ENCODE data around the gene SH3BP2.

SH3BP2 gene

DNA sequence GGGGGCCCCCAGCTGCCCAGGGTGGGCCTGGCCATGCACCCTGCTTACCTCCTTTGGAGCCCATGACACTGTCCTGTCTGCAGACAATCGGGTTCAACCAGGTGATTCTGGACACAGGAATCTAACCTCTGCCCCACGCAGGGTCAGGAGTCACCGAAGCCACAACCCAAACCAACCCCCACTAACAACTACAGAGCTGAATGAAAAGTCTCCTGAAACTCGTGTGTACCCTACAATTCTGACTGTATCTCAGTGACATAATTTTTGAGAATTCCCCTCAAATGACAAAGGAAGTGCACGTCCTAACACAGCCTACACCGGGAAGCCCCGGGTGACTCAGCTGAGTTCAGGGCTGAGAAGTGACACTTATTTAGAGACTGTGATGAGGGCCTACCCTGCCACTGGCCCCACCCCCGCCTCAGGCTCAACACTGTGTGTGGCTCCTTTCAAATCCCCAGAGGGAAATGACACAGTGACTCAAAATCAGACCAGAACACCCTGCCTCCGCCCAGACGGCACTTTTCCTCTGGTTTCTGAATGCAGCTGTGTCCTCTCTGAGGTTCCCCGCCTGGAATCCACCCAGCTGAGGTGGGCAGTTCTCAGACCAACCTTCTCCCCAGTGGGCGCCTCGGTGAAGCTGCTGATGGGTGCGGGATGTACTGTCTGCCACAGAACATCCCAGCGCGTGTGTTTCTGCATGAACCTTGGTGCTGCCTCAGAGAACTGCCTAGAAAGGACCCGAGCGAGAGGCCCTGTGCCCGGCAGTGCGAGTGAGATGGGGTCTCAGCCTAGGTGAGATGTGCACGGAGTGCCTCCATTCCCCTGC is 46.7 kb upstream of the SH3BP2 start:
- Histone ChIP-seq H3K4me1 (ENCODE audit: insufficient read depth, poor library complexity, severe bottlenecking) (peaks cover 21% of the 10 kb centered on the region), H3K27me3 (ENCODE audit: insufficient read depth, poor library complexity, severe bottlenecking) (no peaks in the 10 kb centered on the region), H3K9me3 (ENCODE audit: severe bottlenecking) (no peaks in the 10 kb centered on the region), H3K27ac (ENCODE audit: poor library complexity, severe bottlenecking) (peak overlapping the region; percentile 46), H3K4me3 (ENCODE audit: severe bottlenecking) (no peak overlapping the region), H3K36me3 (ENCODE audit: low read depth) (peaks cover 36% of the 10 kb centered on the region)
- TF ChIP-seq, protein P1, sequence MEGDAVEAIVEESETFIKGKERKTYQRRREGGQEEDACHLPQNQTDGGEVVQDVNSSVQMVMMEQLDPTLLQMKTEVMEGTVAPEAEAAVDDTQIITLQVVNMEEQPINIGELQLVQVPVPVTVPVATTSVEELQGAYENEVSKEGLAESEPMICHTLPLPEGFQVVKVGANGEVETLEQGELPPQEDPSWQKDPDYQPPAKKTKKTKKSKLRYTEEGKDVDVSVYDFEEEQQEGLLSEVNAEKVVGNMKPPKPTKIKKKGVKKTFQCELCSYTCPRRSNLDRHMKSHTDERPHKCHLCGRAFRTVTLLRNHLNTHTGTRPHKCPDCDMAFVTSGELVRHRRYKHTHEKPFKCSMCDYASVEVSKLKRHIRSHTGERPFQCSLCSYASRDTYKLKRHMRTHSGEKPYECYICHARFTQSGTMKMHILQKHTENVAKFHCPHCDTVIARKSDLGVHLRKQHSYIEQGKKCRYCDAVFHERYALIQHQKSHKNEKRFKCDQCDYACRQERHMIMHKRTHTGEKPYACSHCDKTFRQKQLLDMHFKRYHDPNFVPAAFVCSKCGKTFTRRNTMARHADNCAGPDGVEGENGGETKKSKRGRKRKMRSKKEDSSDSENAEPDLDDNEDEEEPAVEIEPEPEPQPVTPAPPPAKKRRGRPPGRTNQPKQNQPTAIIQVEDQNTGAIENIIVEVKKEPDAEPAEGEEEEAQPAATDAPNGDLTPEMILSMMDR (IDR thresholded peaks at IDR 0.05; ENCODE audit: poor library complexity, severe bottlenecking), result no peak
- peak; percentile 68 for ATAC-seq (ENCODE audit: low read depth)
- DNase-seq (ENCODE audit: low spot score), result no peak

GRCh38 chr4:2746891-2747695 is 45.8 kb upstream of the SH3BP2 start:
- H3K4me3 ChIP-seq (ENCODE audit: severe bottlenecking), result no peak overlapping the region
- H3K27me3 ChIP-seq (ENCODE audit: insufficient read depth, poor library complexity, severe bottlenecking), result no peaks in the 10 kb centered on the region
- TF ChIP-seq, protein P1 (IDR thresholded peaks at IDR 0.05; ENCODE audit: poor library complexity, severe bottlenecking), result no peak
- ATAC-seq (ENCODE audit: low read depth), result 0 out of 3 replicates have a peak, but pooled peaks have one; percentile 5
- H3K4me1 ChIP-seq (ENCODE audit: insufficient read depth, poor library complexity, severe bottlenecking), result peaks cover 14% of the 10 kb centered on the region
- H3K36me3 ChIP-seq (ENCODE audit: low read depth), result peaks cover 36% of the 10 kb centered on the region
- no peaks in the 10 kb centered on the region for H3K9me3 ChIP-seq (ENCODE audit: severe bottlenecking)
- DNase-seq (ENCODE audit: low spot score), result no peak
- peak overlapping the region; percentile 46 for H3K27ac ChIP-seq (ENCODE audit: poor library complexity, severe bottlenecking)

GRCh38 chr4:2750719-2751605 is 41.9 kb upstream of the SH3BP2 start:
- TF ChIP-seq, protein P1 (IDR thresholded peaks at IDR 0.05; ENCODE audit: poor library complexity, severe bottlenecking), result no peak
- Histone ChIP-seq H3K36me3 (ENCODE audit: low read depth) (peaks cover 15% of the 10 kb centered on the region), H3K27ac (ENCODE audit: poor library complexity, severe bottlenecking) (no peak overlapping the region), H3K4me1 (ENCODE audit: insufficient read depth, poor library complexity, severe bottlenecking) (peaks cover 11% of the 10 kb centered on the region), H3K9me3 (ENCODE audit: severe bottlenecking) (no peaks in the 10 kb centered on the region), H3K4me3 (ENCODE audit: severe bottlenecking) (no peak overlapping the region), H3K27me3 (ENCODE audit: insufficient read depth, poor library complexity, severe bottlenecking) (no peaks in the 10 kb centered on the region)
- ATAC-seq (ENCODE audit: low read depth) (no peak), DNase-seq (ENCODE audit: low spot score) (no peak)

- Histone ChIP-seq H3K9me3 (ENCODE audit: severe bottlenecking) (no peaks in the 10 kb centered on the region), H3K4me1 (ENCODE audit: insufficient read depth, poor library complexity, severe bottlenecking) (peaks cover 5% of the 10 kb centered on the region), H3K36me3 (ENCODE audit: low read depth) (no peaks in the 10 kb centered on the region), H3K27me3 (ENCODE audit: insufficient read depth, poor library complexity, severe bottlenecking) (no peaks in the 10 kb centered on the region), H3K27ac (ENCODE audit: poor library complexity, severe bottlenecking) (no peak overlapping the region), H3K4me3 (ENCODE audit: severe bottlenecking) (no peak overlapping the region)
- no peak for ATAC-seq (ENCODE audit: low read depth)
- no peak for DNase-seq (ENCODE audit: low spot score)
- TF ChIP-seq, protein P1 (IDR thresholded peaks at IDR 0.05; ENCODE audit: poor library complexity, severe bottlenecking), result no peak
These were observed 39.4 kb upstream of the SH3BP2 start for GRCh38 chr4:2753436-2753835.
